HEK293T (cell line): Measurements from ENCODE around the gene CHRDL1.
"Not testable (repeated sequence)": the region's sequence is repeated elsewhere in the genome, so short reads cannot be mapped to it uniquely, and the experiment has no call there.

ENCODE experiments used
- CTCF ChIA-PET: fragments of 350-600 bp; formaldehyde crosslinking; extraction: SDS; loops from one replicate; lab custom pipeline; 2021; ENCODE audit warnings: antibody characterized with exemption, inconsistent platforms; lab: Yijun Ruan, JAX
- POLR2A ChIA-PET: fragments of 350-600 bp; formaldehyde crosslinking; extraction: SDS; loops from one replicate; lab custom pipeline; 2020; ENCODE audit warnings: antibody characterized with exemption, inconsistent platforms; lab: Yijun Ruan, JAX
- DNase-seq: peaks from one replicate; pipeline ENCODE4 v3.0.0; 2012; ENCODE audit warnings: mixed read lengths; ENCODE audit errors: extremely low spot score
- ARNT ChIP-seq: fragments of 450-650 bp; IDR thresholded peaks from 2 replicates; pipeline ENCODE4 v1.6.1; 2017; ENCODE audit warnings: mild to moderate bottlenecking
- BHLHE40 ChIP-seq: fragments of 450-650 bp; IDR thresholded peaks from 2 replicates; pipeline ENCODE4 v1.6.1; 2016; ENCODE audit warnings: mild to moderate bottlenecking, moderate library complexity, borderline replicate concordance
- CTBP1 ChIP-seq: fragments of 450-650 bp; IDR thresholded peaks from 2 replicates; pipeline ENCODE4 v1.6.1; 2016; ENCODE audit warnings: borderline replicate concordance
- ELF4 ChIP-seq: fragments of 450-650 bp; IDR thresholded peaks from 2 replicates; pipeline ENCODE4 v1.6.1; 2017; ENCODE audit warnings: antibody characterized with exemption
- FOXA1 ChIP-seq: fragments of 450-650 bp; IDR thresholded peaks from 2 replicates; pipeline ENCODE4 v1.6.1; 2016; ENCODE audit warnings: mild to moderate bottlenecking
- FOXK2 ChIP-seq: fragments of 450-650 bp; IDR thresholded peaks from 2 replicates; pipeline ENCODE4 v1.6.1; 2016; ENCODE audit warnings: mild to moderate bottlenecking
- FOXM1 ChIP-seq: fragments of 450-650 bp; IDR thresholded peaks from 2 replicates; pipeline ENCODE4 v1.6.1; 2017; ENCODE audit warnings: mild to moderate bottlenecking, borderline replicate concordance
- HDGF ChIP-seq: fragments of 450-650 bp; IDR thresholded peaks from 2 replicates; pipeline ENCODE4 v1.6.1; 2017; ENCODE audit warnings: antibody characterized with exemption, borderline replicate concordance
- L3MBTL2 ChIP-seq: fragments of 450-650 bp; conservative IDR thresholded peaks from 2 replicates; pipeline ENCODE4 v1.6.1; 2016; ENCODE audit warnings: mild to moderate bottlenecking
- LEF1 ChIP-seq: fragments of 450-650 bp; IDR thresholded peaks from 2 replicates; pipeline ENCODE4 v1.6.1; 2017; ENCODE audit warnings: mild to moderate bottlenecking, borderline replicate concordance
- NFRKB ChIP-seq: fragments of 450-650 bp; IDR thresholded peaks from 2 replicates; pipeline ENCODE4 v1.6.1; 2016; ENCODE audit warnings: mild to moderate bottlenecking, moderate library complexity
- SP1 ChIP-seq: fragments of 450-650 bp; IDR thresholded peaks from 2 replicates; pipeline ENCODE4 v1.6.1; 2017
- SUZ12 ChIP-seq: fragments of 450-650 bp; IDR thresholded peaks from 2 replicates; pipeline ENCODE4 v1.6.1; 2016; ENCODE audit warnings: mild to moderate bottlenecking
- TARDBP ChIP-seq: fragments of 450-650 bp; IDR thresholded peaks from 2 replicates; pipeline ENCODE4 v1.6.1; 2016
- ZNF384 ChIP-seq: fragments of 450-650 bp; IDR thresholded peaks from 2 replicates; pipeline ENCODE4 v1.6.1; 2016
- TF ChIP-seq, protein P1 (sequence below): fragments of 450-650 bp; IDR thresholded peaks from 2 replicates; pipeline ENCODE4 v1.6.1; 2016

CHRDL1 gene

GRCh38 chrX:110665223-110666002 is 130.2 kb downstream of the CHRDL1 start:
- DNase-seq: peak; percentile 60
- ChIA-PET POLR2A (no interaction called here), CTCF (interaction anchor here (0.7 to 1.6 kb wide), 4 partner anchors 86 to 213 kb away, joined by 3 to 5 read pairs (median 4); no protein-coding TSS in a partner anchor)
- TF ChIP-seq SP1: no peak
- TF ChIP-seq ELF4: no peak
- TF ChIP-seq LEF1: no peak
- TF ChIP-seq, protein P1, sequence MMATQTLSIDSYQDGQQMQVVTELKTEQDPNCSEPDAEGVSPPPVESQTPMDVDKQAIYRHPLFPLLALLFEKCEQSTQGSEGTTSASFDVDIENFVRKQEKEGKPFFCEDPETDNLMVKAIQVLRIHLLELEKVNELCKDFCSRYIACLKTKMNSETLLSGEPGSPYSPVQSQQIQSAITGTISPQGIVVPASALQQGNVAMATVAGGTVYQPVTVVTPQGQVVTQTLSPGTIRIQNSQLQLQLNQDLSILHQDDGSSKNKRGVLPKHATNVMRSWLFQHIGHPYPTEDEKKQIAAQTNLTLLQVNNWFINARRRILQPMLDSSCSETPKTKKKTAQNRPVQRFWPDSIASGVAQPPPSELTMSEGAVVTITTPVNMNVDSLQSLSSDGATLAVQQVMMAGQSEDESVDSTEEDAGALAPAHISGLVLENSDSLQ: no peak
- no peak for TF ChIP-seq ZNF384
- no peak for TF ChIP-seq SUZ12
- no peak for TF ChIP-seq BHLHE40
- TF ChIP-seq ARNT: no peak
- TF ChIP-seq L3MBTL2: no peak
- TF ChIP-seq FOXK2: no peak
- no peak for TF ChIP-seq NFRKB

DNA sequence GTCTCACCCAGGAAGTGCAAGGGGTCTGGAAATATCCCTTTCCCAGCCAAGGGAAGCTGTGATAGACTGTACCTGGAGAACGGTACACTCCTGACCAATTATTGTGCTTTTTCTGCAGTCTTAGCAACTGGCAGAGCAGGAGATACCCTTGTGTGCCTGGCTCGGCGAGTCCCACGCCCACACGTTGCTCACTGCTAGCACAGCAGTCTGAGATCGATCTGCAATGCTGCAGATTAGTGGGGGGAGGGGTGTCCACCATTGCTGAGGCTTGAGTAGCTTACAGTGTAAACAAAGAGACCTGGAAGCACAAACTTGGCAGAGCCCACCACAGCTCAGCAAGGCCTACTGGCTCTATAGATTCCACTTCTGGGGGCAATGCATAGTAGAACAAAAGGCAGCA is 138.5 kb downstream of the CHRDL1 start:
- POLR2A ChIA-PET: no interaction called here
- no peak for DNase-seq
- CTCF ChIA-PET: interaction anchor here (0.6 kb wide), 1 partner anchor 120 kb away, joined by 3 read pairs; no protein-coding TSS in a partner anchor
- TF ChIP-seq NFRKB: no peak
- no peak for TF ChIP-seq ELF4
- no peak for TF ChIP-seq SUZ12
- TF ChIP-seq, protein P1: no peak
- no peak for TF ChIP-seq TARDBP
- TF ChIP-seq SP1: no peak
- no peak for TF ChIP-seq FOXK2
- no peak for TF ChIP-seq BHLHE40
- TF ChIP-seq FOXM1: no peak
- no peak for TF ChIP-seq LEF1
- TF ChIP-seq L3MBTL2: no peak
- no peak for TF ChIP-seq HDGF
- no peak for TF ChIP-seq FOXA1
- no peak for TF ChIP-seq ZNF384
- TF ChIP-seq ARNT: no peak
- no peak for TF ChIP-seq CTBP1

- CTCF ChIA-PET, DNase-seq, POLR2A ChIA-PET: not testable (repeated sequence)
Observed at GRCh38 chrX:110654280-110654679, 141.3 kb downstream of the CHRDL1 start.

DNA sequence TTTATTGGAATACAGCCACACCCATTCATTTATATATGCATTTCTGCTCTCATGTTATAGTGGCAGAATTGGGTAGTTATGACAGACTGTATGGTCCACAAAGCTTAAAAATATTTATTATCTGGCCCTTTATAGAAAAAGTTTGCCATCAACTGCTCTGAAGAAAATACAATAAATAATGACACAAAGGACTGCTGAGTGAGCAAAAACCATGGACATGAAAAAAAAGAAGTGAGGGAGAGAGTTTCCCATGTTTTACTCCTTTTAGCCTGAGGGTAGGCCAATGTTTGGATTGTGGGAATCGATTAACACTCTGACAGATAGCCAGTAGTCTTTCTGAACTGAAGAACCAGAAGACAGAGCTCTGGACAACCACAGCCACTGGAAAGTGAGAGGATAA is 149.2 kb downstream of the CHRDL1 start:
- TF ChIP-seq SP1 (no peak), ELF4 (no peak), ARNT (no peak), L3MBTL2 (no peak), SUZ12 (no peak), HDGF (no peak), FOXM1 (no peak), TARDBP (no peak), ZNF384 (no peak), FOXA1 (no peak), FOXK2 (no peak), NFRKB (no peak), LEF1 (no peak), BHLHE40 (no peak), CTBP1 (no peak)
- TF ChIP-seq, protein P1: no peak
- CTCF ChIA-PET: no interaction called here
- POLR2A ChIA-PET: no interaction called here
- no peak for DNase-seq
